H1 (cell line): ENCODE data around the gene COLEC12.

Experiments used
- BCL11A ChIP-seq, 2 experiments: IDR thresholded peaks; one replicate each; pipeline ENCODE4 v1.6.1; 2011; ENCODE audit warnings: low read depth in 2 of 2, low read length in 2 of 2, mild to moderate bottlenecking in 2 of 2
- CHD2 ChIP-seq: IDR thresholded peaks from 2 replicates; pipeline ENCODE4 v1.6.1; 2012; ENCODE audit warnings: low read length, improper control_type of control experiment
- CTCF ChIP-seq, 3 experiments: IDR thresholded peaks; 1 replicate in 2 of 3; 2 replicates in 1 of 3; pipeline versions ENCODE4 v1.5.1 to v1.6.1; 2011; ENCODE audit warnings: low read length in 3 of 3, mild to moderate bottlenecking in 3 of 3, inconsistent platforms in 2 of 3, low read depth in 1 of 3, moderate library complexity in 1 of 3; ENCODE audit not compliant: insufficient read depth in 1 of 3; ENCODE audit errors: control extremely low read depth in 1 of 3
- NRF1 ChIP-seq: IDR thresholded peaks from 2 replicates; pipeline ENCODE4 v1.6.1; 2011; ENCODE audit warnings: mild to moderate bottlenecking, low read depth, low read length, improper control_type of control experiment
- POLR2A ChIP-seq, 2 experiments: IDR thresholded peaks; 1 replicate in 1 of 2; 2 replicates in 1 of 2; pipeline ENCODE4 v1.6.1; 2011; ENCODE audit warnings: low read depth in 2 of 2, low read length in 2 of 2, mild to moderate bottlenecking in 2 of 2; ENCODE audit errors: control extremely low read depth in 1 of 2
- POLR2AphosphoS5 ChIP-seq: IDR thresholded peaks from 2 replicates; pipeline ENCODE4 v1.6.1; 2011; ENCODE audit warnings: low read depth, low read length

- TF ChIP-seq BCL11A (IDR thresholded peaks at IDR 0.05; ENCODE audit: low read depth in 2 of 2, low read length in 2 of 2) (no peak), POLR2A (IDR thresholded peaks at IDR 0.05; ENCODE audit: control extremely low read depth in 1 of 2, low read depth in 2 of 2, low read length in 2 of 2) (no peak), POLR2AphosphoS5 (no peak), NRF1 (no peak), CHD2 (no peak), CTCF (IDR thresholded peaks at IDR 0.05; ENCODE audit: control extremely low read depth in 1 of 3, insufficient read depth in 1 of 3, low read depth in 1 of 3, low read length in 3 of 3) (no peak)
Measured at GRCh38 chr18:318791-319291, 181.7 kb downstream of the COLEC12 start.
